HG02610 (cell line): ENCODE results near the gene FGF11.

Experiments used
- ATAC-seq: cut with Tn5 transposase; IDR thresholded peaks from one replicate; pipeline ENCODE4 v1.9.1; 2021; ENCODE audit warnings: mild to moderate bottlenecking, moderate library complexity; ENCODE audit not compliant: unreplicated experiment

FGF11 gene

DNA sequence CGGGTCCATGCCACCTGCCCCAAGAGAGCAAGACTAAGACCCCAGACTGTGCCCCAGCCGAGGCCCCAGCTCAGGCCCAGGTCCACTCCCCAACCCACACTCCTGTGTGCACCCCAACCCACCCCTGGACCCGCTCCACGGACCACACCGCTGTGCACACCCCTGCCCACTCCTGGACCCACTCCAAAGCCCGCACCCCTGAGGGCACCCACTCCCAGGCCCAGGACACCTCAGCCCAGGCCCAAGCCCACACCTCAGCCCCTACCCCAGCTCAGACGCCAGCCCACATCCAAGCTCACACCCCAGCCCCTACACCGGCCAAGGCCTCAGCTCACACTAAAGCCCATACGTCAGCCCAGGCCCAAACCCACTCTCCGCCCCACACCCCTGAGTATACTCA lies 9.6 kb upstream of the FGF11 start:
- ATAC-seq = no peak

DNA sequence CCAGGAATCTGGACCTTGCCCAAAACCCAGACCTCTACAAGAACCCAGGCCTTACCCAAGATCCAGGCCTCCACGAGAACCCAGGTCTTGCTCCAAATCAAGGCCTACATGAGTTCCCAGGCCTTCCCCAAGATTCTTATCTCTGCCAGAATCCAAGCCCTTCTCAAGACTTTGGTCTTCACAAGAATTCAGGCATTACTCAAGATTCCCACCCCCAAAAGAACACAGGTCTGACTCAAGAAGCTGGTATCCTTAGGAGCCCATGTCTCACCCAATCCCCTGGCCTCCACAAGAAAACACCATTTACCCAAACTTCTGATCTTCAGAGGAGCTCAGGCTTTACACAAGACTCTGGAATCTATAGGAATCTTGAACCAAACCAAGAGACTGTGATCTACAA lies 8.1 kb upstream of the FGF11 start:
- ATAC-seq = no peak

DNA sequence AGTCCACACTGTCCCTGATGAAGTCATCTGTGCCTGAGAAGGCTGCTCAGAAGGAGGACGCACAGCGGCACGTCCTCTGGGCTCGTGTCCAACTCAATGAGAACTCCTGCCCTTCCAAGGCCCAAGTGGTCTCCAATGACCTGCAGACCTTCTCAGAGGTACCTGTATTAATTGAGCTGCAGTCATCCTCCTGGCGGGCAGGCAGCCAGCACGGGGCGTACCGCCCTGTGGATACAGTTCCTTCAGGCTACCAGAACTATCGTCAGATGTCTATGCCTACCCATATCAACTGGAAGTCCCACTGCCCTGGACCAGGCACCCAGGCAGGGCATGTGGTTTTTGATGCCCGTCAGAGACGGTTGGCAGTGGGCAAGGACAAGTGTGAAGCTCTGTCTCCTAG lies 7.0 kb upstream of the FGF11 start:
- no peak for ATAC-seq

DNA sequence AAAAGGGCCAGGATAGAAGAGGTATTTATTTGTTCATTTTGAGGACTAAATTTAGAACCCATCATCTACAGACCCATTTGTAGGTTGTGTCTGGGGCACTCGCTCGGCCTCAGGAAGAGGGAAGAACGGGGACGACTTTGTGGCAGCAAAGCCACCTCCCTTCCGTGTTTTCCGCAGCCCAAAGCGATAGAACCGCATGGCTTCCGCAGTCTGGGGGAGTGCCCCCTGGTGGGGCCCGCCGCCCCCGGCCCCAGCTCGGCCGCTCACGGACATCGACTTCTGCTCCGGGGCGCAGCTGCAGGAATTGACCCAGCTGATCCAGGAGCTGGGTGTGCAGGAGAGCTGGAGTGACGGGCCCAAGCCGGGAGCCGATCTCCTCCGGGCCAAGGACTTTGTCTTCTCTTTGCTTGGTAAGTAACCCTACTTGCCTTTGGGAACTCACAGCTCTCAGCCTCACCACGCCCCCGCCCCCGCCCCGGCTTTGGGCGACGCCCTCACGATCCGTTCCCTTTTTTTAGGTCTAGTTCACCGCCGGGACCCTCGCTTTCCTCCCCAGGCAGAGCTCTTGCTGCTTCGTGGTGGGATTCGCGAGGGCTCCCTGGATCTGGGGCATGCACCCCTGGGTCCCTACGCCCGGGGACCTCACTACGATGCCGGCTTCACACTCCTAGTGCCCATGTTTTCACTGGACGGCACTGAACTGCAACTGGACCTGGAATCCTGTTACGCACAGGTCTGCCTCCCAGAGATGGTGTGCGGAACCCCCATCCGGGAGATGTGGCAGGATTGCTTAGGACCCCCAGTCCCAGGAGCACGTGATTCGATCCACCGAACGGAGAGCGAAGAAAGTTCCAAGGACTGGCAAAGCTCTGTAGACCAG lies 3.4 kb upstream of the FGF11 start:
- peak; percentile 8 for ATAC-seq

DNA sequence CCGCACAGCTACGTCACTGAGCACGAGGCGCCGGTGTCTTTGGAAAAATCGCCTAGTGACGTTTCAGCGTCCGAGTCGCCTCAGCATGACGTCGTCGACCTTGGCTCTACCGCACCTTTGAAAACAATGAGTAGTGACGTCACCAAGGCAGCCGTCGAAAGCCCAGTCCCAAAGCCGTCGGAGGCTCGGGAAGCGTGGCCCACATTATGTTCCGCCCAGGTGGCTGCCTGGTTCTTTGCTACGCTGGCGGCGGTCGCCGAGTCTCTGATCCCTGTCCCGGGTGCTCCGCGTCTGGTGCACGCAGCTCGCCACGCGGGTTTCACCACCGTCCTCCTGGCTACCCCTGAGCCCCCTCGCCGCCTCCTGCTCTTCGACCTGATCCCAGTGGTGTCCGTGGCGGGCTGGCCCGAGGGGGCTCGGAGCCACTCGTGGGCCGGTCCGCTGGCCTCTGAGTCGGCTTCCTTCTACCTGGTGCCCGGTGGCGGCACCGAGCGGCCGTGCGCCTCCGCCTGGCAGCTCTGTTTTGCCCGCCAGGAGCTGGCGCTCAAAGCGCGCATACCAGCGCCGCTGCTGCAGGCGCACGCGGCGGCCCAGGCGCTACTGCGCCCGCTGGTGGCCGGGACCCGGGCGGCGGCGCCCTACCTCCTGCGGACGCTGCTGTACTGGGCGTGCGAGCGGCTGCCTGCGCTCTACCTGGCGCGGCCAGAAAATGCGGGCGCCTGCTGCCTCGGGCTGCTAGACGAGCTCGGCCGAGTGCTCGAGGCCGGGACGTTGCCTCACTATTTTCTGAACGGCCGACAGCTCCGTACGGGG lies 2.5 kb upstream of the FGF11 start:
- no peak for ATAC-seq

DNA sequence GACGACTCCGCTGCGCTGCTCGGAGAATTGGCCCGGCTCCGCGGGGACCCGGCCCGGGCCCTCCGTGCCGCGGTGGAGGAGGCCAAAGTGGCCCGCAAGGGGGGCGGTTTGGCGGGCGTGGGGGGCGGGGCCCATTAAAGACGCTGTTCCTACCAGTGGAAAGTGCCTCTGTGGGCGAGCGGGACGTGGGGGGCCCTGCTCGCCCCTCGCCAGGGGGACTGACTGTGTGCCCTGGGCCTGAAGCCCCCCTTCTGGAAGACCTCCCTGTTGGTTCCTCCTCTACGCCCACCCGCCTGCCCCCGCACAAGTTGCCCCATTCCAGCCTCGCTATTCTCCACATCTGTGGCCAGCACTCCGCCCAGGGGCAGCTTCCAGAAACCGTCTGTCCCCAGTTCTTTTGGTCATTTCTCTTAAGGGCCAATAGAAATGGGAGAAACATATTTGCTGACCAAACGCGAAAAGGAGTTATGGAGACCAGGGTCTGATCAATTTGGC lies 1.9 kb upstream of the FGF11 start:
- no peak for ATAC-seq

DNA sequence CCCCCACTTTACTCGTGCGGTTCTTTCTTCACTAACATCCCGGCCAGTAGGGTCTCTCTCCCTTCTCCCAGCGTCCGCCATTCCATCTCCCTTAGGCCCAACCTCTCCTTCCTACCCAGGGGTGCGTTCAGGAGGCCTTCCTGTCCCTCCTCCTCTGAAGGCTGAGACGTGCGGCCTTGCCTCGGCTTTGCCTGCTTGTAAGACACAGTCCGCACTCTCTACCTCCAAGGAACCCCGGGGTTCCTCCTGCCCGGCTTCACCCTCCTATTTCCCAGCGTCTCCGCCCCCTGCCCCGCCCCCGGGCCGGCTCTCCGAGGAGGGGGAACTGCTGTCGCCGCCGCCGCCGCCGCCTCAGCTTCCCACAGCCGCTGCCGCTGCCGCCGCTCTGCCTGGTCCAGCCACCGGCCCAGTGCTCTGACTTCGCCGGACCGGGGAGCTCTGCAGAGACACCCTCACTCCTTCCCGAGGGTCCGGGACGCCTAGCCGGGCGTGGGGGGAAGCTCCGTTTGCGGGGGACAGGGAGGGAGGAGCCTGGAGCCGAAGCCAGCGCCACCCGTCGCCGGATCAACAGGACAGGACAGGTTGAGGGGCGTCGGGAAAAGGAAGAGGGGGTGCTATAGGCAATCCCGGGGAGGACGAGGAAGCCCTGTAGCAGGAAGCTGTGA lies 1.2 kb upstream of the FGF11 start:
- no peak for ATAC-seq

DNA sequence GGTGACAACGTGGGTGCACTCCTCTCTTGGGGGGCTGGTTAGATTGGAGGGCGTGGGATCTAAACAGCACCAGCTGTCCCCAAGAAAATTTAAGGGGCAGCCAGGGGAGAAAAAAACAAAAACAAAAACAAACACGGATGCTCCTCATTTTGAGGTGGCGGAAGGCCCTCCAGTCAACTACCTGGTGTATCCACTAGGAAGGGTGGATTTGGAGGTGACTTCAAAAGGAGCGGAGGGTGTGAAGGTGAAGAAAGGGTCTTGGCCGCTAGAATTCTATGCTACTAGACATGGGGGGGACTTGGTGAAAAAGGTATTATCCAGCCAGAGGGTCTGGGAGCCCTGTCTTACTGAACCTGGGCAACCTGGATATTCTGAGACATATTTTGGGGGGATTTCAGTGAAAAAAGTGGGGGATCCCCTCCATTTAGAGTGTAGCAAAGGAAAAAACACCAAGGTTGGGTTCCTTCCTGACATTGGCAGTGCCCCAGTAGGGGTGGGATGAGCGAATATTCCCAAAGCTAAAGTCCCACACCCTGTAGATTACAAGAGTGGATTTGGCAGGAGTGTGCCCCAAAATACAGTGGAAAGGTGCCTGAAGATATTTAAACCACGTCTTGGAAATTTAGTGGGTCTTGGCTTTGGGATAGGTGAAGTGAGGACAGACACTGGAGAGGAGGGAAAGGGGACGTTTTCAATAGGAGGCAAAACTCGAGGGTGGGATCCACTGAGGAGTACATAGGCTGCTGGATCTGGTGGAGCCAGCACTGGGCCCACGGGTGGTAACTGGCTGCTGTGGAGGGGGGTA lies 454 bp upstream of the FGF11 start:
- ATAC-seq = no peak

DNA sequence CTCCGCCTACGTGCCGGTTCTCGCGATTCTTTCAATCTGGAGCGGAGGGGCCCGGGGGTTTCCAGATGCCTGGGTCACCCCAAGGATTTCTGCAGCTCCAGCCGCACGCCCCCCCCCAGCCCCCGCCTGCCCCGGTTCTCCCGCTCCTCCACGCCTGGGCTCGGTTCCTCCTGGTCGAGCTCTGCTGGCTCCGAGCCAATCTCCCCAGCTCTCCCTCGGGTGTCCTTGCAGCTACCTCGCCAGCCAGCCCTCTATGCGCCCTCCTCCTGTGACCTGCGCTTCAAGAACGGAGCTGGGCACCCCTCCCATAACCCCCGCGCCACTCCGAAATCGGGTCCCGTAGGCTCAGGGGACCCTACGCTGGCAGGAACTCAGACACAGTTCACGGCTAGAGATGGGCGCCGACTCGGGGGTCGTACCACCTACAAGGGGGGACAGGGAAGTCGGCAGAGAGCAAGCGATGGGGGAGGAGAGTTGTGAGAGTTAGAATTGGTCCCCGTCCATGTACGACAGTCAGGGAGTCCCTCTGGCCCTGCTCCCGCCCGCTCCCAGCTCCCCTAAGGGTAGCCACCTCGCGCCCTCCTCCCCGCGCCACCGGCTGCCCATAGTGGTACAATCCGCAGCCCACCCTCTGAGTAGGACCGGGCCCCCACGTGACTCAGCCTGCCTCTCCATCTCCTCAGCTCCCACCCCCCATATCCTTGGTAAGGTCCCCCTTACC lies 961 bp downstream of the FGF11 start:
- no peak for ATAC-seq

DNA sequence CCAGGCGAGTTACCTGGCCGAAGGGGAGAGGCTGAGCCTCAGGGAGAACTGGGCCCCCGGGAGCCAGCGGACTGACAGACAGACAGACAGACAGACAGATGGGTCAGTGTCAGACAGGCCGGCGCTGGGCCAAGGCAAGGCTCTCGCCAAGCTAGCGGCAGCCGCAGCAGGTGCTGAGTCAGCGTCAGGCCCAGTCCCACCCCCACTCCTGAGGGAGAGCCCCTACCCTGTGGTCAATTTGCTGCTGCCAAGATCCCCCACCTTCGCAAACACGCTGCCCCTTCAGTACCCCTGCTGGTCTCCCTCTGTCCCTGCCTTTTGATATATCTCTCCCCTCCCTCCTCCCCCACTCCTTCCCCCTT lies 1.5 kb downstream of the FGF11 start:
- no peak for ATAC-seq

DNA sequence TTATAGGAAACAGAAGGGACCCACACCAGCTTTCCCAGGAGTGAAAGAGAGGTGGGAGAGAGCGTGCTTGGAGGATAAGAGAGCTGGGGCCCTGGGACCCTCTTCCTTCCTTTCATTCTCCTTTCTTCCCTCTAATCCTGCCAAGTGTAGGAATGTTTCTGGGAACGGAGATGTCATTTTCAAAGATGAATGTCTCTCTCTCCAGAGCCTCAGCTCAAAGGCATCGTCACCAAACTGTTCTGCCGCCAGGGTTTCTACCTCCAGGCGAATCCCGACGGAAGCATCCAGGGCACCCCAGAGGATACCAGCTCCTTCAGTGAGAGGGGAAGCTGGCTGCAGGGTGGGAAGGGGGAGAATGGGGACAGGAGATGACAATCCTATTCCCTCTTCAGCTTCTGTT lies 2.0 kb downstream of the FGF11 start:
- no peak for ATAC-seq

DNA sequence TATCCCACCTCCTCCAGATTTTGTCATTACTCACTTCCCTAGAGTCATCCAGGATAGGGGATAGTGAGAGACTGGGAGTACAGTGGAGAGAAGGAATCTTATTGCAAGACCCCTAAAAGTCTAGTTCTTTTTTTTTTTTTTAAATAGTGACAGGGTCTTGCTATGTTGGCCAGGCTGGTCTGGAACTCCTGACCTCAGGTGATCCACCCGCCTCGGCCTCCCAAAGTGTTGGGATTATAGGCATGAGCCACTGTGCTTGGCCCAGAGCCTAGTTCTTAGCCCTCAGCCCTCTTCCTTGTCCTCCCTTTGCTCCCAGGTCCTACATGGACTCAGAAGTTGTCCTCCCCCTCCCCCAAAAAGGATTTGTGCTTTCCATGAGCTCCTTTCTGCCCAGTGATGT lies 2.8 kb downstream of the FGF11 start:
- ATAC-seq = no peak

DNA sequence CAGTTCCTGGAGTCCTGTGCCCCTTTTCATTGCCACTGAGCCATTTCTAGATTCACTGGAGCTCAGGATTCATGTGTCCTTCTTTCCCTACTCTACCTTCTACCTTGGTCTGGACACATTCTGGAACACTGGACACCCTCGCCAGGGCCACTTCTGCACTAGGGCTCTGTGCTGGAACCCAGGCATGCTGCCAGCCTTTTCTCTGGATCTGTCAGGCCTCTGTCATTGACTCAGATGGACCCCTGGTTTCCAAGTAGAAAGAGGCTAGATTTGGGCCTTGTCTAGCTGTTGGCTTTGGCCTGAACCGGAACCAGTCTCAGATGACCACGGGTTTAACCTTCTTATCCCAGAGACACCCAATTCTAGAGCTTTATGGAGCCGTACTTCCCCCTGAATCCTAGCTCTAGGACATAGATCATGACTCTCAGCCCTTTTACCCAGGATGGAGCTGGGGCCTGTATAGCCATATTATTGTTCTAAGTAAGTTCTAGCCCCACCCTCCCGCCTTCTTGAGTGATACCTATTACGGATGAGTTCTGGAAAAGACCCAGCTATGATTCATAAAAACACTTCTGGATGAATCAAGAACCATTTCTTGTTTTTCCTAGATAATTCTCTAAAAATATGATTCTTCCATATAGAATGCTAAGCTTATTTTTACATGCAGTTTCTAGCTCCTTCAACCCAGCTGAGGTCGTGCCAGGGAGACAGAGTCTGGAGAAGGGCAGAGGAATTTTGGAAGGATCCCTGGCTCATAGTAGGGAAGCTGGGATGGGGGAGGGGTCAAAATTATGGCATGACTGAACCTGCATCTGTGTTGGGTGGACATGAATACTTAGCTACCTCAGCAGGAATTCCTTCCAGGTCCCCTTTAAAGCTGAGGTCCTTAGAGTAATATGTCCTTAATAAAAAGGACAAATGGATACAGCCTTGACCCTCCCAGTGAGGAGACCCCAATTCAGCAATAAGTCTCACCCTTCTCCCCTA lies 4.5 kb downstream of the FGF11 start:
- no peak for ATAC-seq

DNA sequence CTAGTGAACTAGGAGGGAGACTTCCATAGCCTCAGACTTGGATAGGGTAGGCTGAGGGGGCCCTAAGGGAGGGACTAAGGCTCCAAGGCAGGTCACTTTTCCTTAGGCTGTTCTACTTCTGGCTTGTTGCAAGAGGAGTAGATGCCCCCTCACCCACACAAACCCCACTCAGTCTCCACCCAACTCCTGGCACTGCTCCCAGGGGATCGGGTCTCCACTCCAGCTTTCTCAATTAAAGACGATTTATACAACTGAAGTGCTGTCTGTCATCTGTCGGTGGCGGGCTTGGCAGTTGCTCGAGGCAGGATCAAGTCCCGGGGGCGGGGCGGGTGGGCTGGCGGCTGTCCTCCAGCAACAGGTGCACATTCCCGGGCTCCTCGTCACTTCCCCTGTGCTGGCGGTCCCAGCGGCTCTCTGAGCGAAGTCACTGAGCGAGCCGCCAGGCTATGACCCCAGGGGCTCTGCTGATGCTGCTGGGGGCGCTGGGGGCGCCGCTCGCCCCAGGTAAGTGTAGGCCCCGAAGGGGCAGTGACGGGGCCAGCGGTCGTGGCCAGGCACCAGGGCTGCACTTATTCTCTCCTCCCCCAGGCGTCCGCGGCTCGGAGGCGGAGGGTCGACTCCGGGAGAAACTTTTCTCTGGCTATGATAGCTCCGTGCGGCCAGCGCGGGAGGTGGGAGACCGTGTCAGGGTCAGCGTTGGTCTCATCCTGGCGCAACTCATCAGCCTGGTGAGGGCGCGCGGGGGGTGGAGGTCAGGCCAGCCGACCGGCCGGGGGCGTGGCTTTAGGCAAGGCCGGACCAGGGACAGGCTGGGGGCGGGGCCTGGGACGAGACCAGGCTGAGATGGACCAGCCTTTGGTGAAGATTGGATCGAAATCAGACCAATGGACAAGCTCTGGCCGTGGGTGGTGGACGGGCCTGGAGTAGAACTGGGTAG lies 5.6 kb downstream of the FGF11 start, which contains the start of gene CHRNB1:
CHRNB1 (plus strand) TSS at position 380 of the 937 bp plus-strand sequence; CDS start at position 447, 67 bp downstream.
- ATAC-seq = no peak

DNA sequence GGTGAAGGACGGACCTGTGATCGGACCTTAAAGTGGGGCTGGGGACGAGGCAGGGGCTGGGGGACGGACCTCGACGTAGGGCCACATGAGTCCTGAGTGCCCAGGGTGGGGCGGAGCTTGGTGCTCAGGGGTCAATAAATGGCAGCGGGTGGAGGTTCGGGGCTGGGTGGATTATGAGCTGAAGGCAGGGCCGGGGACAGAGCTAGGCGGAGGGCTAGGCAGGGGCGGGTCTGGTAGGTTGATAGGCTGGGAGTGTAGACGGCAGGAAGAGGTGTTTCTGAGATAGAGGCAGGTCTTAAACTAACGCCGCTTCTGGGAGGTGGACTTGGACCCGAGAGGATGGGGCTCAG lies 6.3 kb downstream of the FGF11 start:
- no peak for ATAC-seq

DNA sequence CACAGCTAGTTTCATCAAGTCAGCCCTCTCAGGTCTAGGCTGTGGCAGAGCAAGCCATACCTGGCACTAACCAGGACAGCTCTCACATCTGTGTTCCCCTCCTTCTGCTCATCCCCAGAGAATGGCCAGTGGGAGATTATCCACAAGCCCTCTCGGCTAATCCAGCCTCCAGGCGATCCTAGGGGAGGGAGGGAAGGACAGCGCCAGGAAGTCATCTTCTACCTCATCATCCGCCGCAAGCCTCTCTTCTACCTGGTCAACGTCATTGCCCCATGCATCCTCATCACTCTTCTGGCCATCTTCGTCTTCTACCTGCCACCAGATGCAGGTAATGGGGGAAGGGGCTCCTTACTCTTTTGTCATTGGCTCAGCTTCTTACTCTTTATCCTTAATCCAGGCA lies 9.1 kb downstream of the FGF11 start:
- no peak for ATAC-seq

DNA sequence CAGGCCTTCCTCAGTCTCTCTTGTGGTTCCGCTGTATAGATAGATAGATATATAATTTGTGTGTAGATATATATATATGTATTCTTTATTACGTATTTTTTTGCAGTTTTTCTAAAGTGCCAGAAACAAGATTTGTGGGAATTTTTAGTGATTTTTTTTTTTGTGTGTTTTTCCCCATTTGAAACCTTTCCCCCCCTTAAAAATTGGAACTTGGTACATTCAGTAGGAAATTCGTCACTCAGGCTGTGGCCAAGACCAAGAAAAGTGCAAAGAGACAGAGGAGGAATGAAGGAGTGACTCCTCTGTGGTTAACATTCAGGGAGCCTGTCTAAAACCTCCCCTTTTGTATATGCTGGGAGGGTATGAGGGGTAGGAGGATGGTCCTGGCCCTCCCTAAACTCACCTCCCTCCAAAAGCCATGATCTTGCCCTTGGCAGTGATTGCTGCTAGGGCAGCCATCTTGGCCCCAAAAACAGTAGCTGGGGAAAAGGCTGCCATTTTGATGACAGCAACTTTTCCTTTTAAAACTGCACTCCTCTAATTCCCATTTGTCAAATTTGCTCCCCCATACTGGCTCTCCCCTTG lies 20.7 kb downstream of the FGF11 start:
- no peak for ATAC-seq
